Measurements from ENCODE around the gene C17orf50.

The C17orf50 gene

DNA sequence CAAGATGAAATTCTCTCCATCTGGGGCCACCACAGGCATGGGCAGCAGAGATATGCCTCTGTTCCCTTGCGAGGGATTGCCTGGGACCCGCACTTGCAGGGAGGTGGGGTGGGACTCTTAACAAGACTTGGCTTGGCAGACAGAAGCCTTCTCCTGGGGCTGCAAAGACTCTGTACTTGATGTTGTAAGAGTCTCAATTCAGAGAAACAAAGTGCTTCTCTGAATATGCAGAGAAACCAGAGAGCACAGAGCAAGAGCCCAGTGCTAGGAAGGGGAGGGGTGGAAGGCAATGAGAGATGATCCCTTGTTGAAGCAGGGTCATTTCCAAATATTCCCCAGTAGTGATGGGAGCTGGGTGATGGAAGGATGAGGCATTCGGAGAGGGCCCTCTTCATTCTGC, 32.6 kb downstream of the C17orf50 start:
- H3K4me1 ChIP-seq (ENCODE audit: insufficient read depth, low read length), result no peaks in the 10 kb centered on the region
- no peaks in the 10 kb centered on the region for H3K36me3 ChIP-seq (ENCODE audit: insufficient read depth, low read depth, low read length)
- H3K27me3 ChIP-seq (ENCODE audit: insufficient read depth, low read length), result peaks cover 84% of the 10 kb centered on the region
- H3K27ac ChIP-seq (ENCODE audit: low read length), result no peak overlapping the region
- H3K9ac ChIP-seq (ENCODE audit: low read depth, low read length), result no peak overlapping the region
- H3K9me3 ChIP-seq (ENCODE audit: insufficient read depth, low read depth, low read length), result no peaks in the 10 kb centered on the region
- H3K4me3 ChIP-seq (ENCODE audit: low read length), result no peak overlapping the region

DNA sequence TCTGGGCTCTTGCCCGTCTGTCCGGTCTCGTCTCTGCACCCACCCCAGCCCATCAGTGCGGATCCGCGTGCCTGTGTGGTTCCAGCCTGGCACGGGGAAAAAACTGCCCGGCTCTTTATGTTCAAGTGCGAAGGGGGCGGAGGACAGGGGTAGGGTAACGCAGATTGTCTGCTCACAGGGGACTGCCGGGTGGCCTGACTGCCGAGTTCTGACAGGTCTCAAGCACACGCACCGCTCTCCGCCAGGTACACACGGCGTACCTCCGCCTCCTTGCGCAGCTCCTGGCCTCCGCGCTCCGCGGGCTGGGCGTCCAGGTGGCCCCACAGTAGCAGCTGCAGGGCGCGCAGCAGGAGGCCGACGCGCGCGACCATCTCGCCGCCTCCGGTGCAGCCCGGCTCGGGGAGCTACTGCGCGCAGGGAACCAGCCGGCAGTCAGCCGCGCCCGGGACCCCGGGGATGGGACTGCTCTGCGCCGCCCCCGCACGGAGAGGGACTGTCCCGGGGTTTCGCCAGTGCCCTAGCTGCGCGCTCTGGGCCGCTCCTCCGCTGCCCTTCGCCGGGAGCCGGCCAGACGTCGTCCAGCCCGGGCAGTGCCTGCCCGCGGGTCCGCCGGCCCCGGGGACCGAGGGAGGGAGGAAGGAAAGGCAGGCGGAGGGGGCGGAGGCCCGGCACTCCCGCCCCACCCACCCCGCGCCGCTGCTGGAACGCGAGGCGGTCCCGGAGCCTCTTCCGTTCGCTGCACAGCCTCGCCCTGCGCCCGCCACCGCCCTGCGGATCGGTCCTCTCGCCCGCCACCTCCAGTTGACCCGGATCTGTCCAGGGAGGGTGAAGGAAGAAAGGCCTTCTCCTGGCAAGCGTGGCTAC, 34.6 kb downstream of the C17orf50 start, which contains the start of gene MMP28:
Gene MMP28, minus strand, starts transcription at position 635 of the 864 bp plus-strand sequence. Its CDS starts 264 bp downstream, at position 371.
- Histone ChIP-seq H3K27me3 (ENCODE audit: insufficient read depth, low read length) (peaks cover 92% of the 10 kb centered on the region), H3K9me3 (ENCODE audit: insufficient read depth, low read depth, low read length) (no peaks in the 10 kb centered on the region), H3K36me3 (ENCODE audit: insufficient read depth, low read depth, low read length) (no peaks in the 10 kb centered on the region), H3K4me3 (ENCODE audit: low read length) (peak within 1 kb of the TSS; percentile 64), H3K4me1 (ENCODE audit: insufficient read depth, low read length) (no peaks in the 10 kb centered on the region), H3K9ac (ENCODE audit: low read depth, low read length) (no peak within 1 kb of the TSS), H3K27ac (ENCODE audit: low read length) (no peak within 1 kb of the TSS)

- no peak overlapping the region for H3K9ac ChIP-seq (ENCODE audit: low read depth, low read length)
- H3K27me3 ChIP-seq (ENCODE audit: insufficient read depth, low read length), result peaks cover 94% of the 10 kb centered on the region
- H3K27ac ChIP-seq (ENCODE audit: low read length), result no peak overlapping the region
- H3K4me3 ChIP-seq (ENCODE audit: low read length), result peak overlapping the region; percentile 60
- no peaks in the 10 kb centered on the region for H3K4me1 ChIP-seq (ENCODE audit: insufficient read depth, low read length)
- no peaks in the 10 kb centered on the region for H3K36me3 ChIP-seq (ENCODE audit: insufficient read depth, low read depth, low read length)
- H3K9me3 ChIP-seq (ENCODE audit: insufficient read depth, low read depth, low read length), result no peaks in the 10 kb centered on the region
Observed at GRCh38 chr17:35795871-35796265, 35.2 kb downstream of the C17orf50 start.

DNA sequence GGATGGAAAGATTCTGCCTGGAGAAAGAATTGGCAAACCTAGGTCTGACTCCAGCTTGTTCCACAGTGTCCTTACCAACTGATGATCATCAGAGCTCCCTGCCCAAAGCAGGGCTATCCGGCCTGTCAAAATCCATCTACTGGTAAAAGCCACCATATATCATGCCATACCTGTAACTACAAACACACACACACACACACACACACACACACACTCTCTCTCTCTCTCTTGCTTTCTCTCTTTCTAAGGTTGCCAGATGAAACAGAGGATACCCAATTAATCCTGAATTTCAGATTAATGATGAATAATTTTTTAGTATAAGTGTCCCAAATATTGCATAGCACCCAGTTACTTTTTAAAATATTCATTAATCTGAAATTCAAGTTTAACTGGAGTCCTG, 36.3 kb downstream of the C17orf50 start:
- peaks cover 83% of the 10 kb centered on the region for H3K27me3 ChIP-seq (ENCODE audit: insufficient read depth, low read length)

DNA sequence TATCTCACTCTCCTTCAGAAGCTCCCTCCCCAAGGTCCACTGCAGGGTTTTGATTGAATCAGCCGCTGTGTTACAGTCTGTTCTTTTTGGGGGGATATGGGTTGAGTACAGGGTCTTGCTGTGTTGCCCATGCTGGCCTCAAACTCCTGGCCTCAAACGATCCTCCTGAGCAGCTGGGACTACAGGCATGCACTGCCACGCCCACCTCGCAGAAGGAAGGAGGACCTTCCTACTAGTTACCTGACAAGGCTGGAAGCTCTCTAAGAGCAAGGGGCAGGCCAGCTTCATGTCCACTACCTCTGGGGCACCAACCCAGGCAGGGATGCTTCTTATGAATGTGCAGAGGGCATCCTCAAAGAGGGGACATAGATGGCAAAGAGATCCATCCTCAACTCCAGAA, 36.7 kb downstream of the C17orf50 start:
- H3K27me3 ChIP-seq (ENCODE audit: insufficient read depth, low read length), result peaks cover 79% of the 10 kb centered on the region
- H3K9me3 ChIP-seq (ENCODE audit: insufficient read depth, low read depth, low read length), result no peaks in the 10 kb centered on the region
- H3K9ac ChIP-seq (ENCODE audit: low read depth, low read length), result no peak overlapping the region
- no peaks in the 10 kb centered on the region for H3K36me3 ChIP-seq (ENCODE audit: insufficient read depth, low read depth, low read length)
- H3K27ac ChIP-seq (ENCODE audit: low read length), result no peak overlapping the region
- no peak overlapping the region for H3K4me3 ChIP-seq (ENCODE audit: low read length)
- H3K4me1 ChIP-seq (ENCODE audit: insufficient read depth, low read length), result no peaks in the 10 kb centered on the region

More for the DNA sequence above, 36.3 kb downstream of the C17orf50 start:
- no peak overlapping the region for H3K4me3 ChIP-seq (ENCODE audit: low read length)
- no peak overlapping the region for H3K9ac ChIP-seq (ENCODE audit: low read depth, low read length)
- H3K9me3 ChIP-seq (ENCODE audit: insufficient read depth, low read depth, low read length), result no peaks in the 10 kb centered on the region
- no peaks in the 10 kb centered on the region for H3K36me3 ChIP-seq (ENCODE audit: insufficient read depth, low read depth, low read length)
- no peak overlapping the region for H3K27ac ChIP-seq (ENCODE audit: low read length)
- H3K4me1 ChIP-seq (ENCODE audit: insufficient read depth, low read length), result no peaks in the 10 kb centered on the region

DNA sequence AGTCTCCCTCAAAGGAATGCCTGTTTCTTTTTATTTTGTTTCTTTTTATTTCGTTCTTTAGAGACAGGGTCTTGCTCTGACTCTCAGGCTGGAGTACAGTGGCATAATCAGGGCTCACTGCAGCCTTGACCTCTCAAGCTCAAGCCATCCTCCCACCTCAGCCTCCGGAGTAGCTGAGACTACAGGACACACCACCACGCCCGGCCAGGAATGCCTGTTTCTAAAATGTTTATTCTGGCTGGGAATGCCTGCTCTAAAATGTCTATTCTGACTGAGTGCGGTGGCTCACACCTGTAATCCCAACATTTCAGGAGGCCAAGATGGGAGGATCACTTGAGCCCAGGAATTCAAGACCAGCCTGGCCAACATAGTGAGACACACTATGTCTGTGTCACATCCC, 37.2 kb downstream of the C17orf50 start:
- Histone ChIP-seq H3K36me3 (ENCODE audit: insufficient read depth, low read depth, low read length) (no peaks in the 10 kb centered on the region), H3K4me1 (ENCODE audit: insufficient read depth, low read length) (no peaks in the 10 kb centered on the region), H3K9me3 (ENCODE audit: insufficient read depth, low read depth, low read length) (no peaks in the 10 kb centered on the region), H3K27me3 (ENCODE audit: insufficient read depth, low read length) (peaks cover 74% of the 10 kb centered on the region), H3K4me3 (ENCODE audit: low read length) (no peak overlapping the region), H3K9ac (ENCODE audit: low read depth, low read length) (no peak overlapping the region), H3K27ac (ENCODE audit: low read length) (no peak overlapping the region)

DNA sequence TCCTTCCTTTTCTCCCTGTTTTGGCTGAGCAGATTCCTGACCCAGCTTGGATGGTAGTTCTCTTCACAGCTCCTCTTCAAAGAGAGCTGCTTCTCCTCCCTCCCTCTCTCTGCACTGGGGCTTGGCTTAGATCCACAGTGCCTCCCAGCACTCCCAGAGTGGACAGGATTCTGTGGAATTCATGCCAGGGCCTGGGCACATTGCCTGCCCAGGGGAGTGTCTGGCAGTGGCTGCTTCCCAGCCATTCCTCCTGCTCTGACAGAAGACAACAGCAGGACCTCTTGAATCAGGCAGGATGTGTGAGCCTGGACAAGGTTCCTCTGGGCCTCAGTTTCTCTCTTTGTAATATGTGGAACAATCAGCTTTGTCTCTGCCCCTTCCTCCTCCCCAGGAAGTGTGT, 39.3 kb downstream of the C17orf50 start:
- Histone ChIP-seq H3K36me3 (ENCODE audit: insufficient read depth, low read depth, low read length) (no peaks in the 10 kb centered on the region), H3K9me3 (ENCODE audit: insufficient read depth, low read depth, low read length) (no peaks in the 10 kb centered on the region), H3K27me3 (ENCODE audit: insufficient read depth, low read length) (peaks cover 53% of the 10 kb centered on the region), H3K4me3 (ENCODE audit: low read length) (no peak overlapping the region), H3K27ac (ENCODE audit: low read length) (no peak overlapping the region), H3K9ac (ENCODE audit: low read depth, low read length) (no peak overlapping the region), H3K4me1 (ENCODE audit: insufficient read depth, low read length) (no peaks in the 10 kb centered on the region)

GRCh38 chr17:35801583-35802224, 41.0 kb downstream of the C17orf50 start:
- Histone ChIP-seq H3K9me3 (ENCODE audit: insufficient read depth, low read depth, low read length) (no peaks in the 10 kb centered on the region), H3K4me1 (ENCODE audit: insufficient read depth, low read length) (no peaks in the 10 kb centered on the region), H3K9ac (ENCODE audit: low read depth, low read length) (no peak overlapping the region), H3K27ac (ENCODE audit: low read length) (no peak overlapping the region), H3K36me3 (ENCODE audit: insufficient read depth, low read depth, low read length) (no peaks in the 10 kb centered on the region), H3K27me3 (ENCODE audit: insufficient read depth, low read length) (peaks cover 36% of the 10 kb centered on the region), H3K4me3 (ENCODE audit: low read length) (no peak overlapping the region)

- no peak overlapping the region for H3K4me3 ChIP-seq (ENCODE audit: low read length)
- H3K4me1 ChIP-seq (ENCODE audit: insufficient read depth, low read length), result peaks cover 6% of the 10 kb centered on the region; the same call in 1 of the 2 replicates
- peaks cover 8% of the 10 kb centered on the region; the same call in 1 of the 2 replicates for H3K27me3 ChIP-seq (ENCODE audit: insufficient read depth, low read length)
- H3K27ac ChIP-seq (ENCODE audit: low read length), result no peak overlapping the region
- H3K36me3 ChIP-seq (ENCODE audit: insufficient read depth, low read depth, low read length), result no peaks in the 10 kb centered on the region
- H3K9ac ChIP-seq (ENCODE audit: low read depth, low read length), result no peak overlapping the region
- no peaks in the 10 kb centered on the region for H3K9me3 ChIP-seq (ENCODE audit: insufficient read depth, low read depth, low read length)
Observed at GRCh38 chr17:35804658-35805192, 44.0 kb downstream of the C17orf50 start.

DNA sequence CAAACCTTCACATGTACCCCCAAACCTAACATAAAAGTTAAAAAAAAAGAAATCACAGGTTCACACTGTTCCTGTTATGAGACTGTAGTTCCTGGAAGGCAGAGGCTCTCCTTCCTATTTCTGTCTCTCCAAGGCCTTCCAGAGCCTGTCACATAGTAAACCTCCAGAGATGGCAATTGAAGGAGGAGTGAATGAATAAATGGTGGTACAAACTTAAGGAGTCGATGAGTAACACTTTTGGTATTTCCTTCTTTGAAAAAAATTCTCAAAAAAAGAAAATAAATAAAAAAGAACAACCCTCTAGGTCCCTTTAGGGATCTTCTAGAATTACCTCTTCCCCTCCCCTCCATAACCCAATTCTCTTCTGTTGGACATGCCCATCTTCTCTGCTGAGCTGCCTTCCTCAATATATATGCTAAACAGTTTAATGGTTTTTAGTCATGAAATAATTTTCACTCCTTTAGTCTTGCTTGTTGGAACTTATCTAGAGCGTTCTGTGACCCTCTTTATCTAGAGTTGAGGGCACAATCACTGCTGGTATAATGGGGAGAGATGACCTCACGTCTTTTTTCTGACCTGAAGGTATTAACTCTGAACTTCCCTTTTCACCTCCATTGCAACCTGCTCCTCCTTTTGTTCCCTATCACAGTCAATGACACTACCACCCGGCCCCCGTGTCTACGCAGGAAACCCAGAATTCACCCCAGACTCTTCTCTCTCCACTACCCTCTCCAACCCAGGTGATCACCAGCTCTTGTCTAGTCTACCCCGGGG, 46.9 kb downstream of the C17orf50 start:
- no peak overlapping the region for H3K4me3 ChIP-seq (ENCODE audit: low read length)
- peaks cover 15% of the 10 kb centered on the region for H3K4me1 ChIP-seq (ENCODE audit: insufficient read depth, low read length)
- H3K27me3 ChIP-seq (ENCODE audit: insufficient read depth, low read length), result no peaks in the 10 kb centered on the region
- H3K36me3 ChIP-seq (ENCODE audit: insufficient read depth, low read depth, low read length), result peaks cover 14% of the 10 kb centered on the region
- H3K9ac ChIP-seq (ENCODE audit: low read depth, low read length), result no peak overlapping the region
- H3K27ac ChIP-seq (ENCODE audit: low read length), result no peak overlapping the region
- no peaks in the 10 kb centered on the region for H3K9me3 ChIP-seq (ENCODE audit: insufficient read depth, low read depth, low read length)

DNA sequence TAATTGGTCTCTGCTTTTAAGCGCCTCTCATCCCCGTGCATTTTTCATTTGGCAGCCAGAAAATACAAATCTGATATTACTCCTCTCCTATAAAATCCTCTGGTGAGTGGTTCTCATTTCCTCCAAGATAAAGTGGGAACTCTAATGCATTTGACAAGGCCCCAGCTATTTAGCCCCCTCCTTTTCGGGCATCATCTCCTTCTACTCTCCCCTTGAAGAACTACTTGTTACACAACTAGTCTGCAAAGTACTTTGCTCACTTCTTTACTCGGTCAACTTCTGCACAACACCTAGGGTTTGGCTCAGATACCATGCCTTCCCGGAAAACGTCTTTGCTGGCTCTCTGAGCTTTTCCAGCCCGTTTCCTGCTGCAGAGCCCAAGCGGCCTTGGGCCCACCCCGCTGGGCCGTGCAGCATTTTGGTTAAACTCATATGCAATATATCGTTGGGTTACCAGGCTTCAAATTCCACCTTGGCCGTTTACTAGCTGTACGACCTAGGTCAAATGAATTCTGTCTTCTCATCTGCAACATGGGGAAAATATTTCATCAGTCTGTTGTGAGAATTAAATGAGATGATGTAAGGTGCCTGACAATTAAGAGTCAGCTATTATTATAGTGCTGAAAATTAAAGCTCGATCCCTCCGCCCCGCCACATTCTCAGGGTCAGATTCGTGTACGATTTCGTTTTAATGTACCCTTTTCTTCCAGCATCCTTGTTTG, 47.7 kb downstream of the C17orf50 start:
- Histone ChIP-seq H3K4me1 (ENCODE audit: insufficient read depth, low read length) (peaks cover 15% of the 10 kb centered on the region), H3K36me3 (ENCODE audit: insufficient read depth, low read depth, low read length) (peaks cover 22% of the 10 kb centered on the region), H3K9ac (ENCODE audit: low read depth, low read length) (peak overlapping the region; percentile 98; the same call in 1 of the 2 replicates), H3K27me3 (ENCODE audit: insufficient read depth, low read length) (no peaks in the 10 kb centered on the region), H3K4me3 (ENCODE audit: low read length) (peak overlapping the region; percentile 97), H3K27ac (ENCODE audit: low read length) (peak overlapping the region; percentile 64), H3K9me3 (ENCODE audit: insufficient read depth, low read depth, low read length) (no peaks in the 10 kb centered on the region)

All from iPS-20b (cell line).